Stimulated activated CD4-positive, alpha-beta T cell treated with anti-CD3 and anti-CD28 coated beads, Interleukin-2, amount 100 ng/mL, for 24 hours (primary cell): ENCODE data around the gene FRMD5.
A peak's percentile ranks its signal among the peaks of the same experiment; 100 is the strongest.
"Not testable (repeated sequence)": the region's sequence is repeated elsewhere in the genome, so short reads cannot be mapped to it uniquely, and the experiment has no call there.

Source experiments
- DNase-seq, 2 donors: peaks; one replicate each; pipeline ENCODE4 v3.0.0-alpha.2; 2020

FRMD5 gene

GRCh38 chr15:44029003-44029402, 166.1 kb downstream of the FRMD5 start:
- DNase-seq = no peak

- DNase-seq = no peak
These were observed 166.7 kb downstream of the FRMD5 start for GRCh38 chr15:44028349-44028748.

GRCh38 chr15:44024155-44024554, 170.9 kb downstream of the FRMD5 start:
- no peak for DNase-seq

GRCh38 chr15:44023176-44023575, 171.9 kb downstream of the FRMD5 start:
- no peak for DNase-seq

- no peak for DNase-seq
These were observed 176.9 kb downstream of the FRMD5 start for GRCh38 chr15:44018151-44018550.

GRCh38 chr15:44015545-44016305, 179.3 kb downstream of the FRMD5 start:
- DNase-seq = no peak

GRCh38 chr15:44011238-44011854, 183.7 kb downstream of the FRMD5 start:
- no peak for DNase-seq

GRCh38 chr15:44010089-44010488, 185.0 kb downstream of the FRMD5 start:
- no peak for DNase-seq

- DNase-seq = no peak
These were observed 186.0 kb downstream of the FRMD5 start for GRCh38 chr15:44009038-44009437.

- DNase-seq = not testable (repeated sequence)
These were observed 194.8 kb downstream of the FRMD5 start for GRCh38 chr15:44000248-44000647.

GRCh38 chr15:43998607-43999006, 196.5 kb downstream of the FRMD5 start:
- no peak for DNase-seq

- no peak for DNase-seq
These were observed 203.9 kb downstream of the FRMD5 start for GRCh38 chr15:43991206-43991605.

- DNase-seq = no peak
These were observed 205.1 kb downstream of the FRMD5 start for GRCh38 chr15:43989938-43990337.

- no peak for DNase-seq
These were observed 206.2 kb downstream of the FRMD5 start for GRCh38 chr15:43988900-43989299.

- no peak for DNase-seq
These were observed 207.1 kb downstream of the FRMD5 start for GRCh38 chr15:43987924-43988323.

- no peak for DNase-seq
These were observed 208.9 kb downstream of the FRMD5 start for GRCh38 chr15:43985976-43986680.

- no peak for DNase-seq
These were observed 213.5 kb downstream of the FRMD5 start for GRCh38 chr15:43981576-43981975.

GRCh38 chr15:43977072-43977884, 217.8 kb downstream of the FRMD5 start:
- peak; percentile 27 to 71 for DNase-seq

GRCh38 chr15:43975770-43976169, 219.3 kb downstream of the FRMD5 start:
- no peak for DNase-seq

GRCh38 chr15:43975326-43975725, 219.7 kb downstream of the FRMD5 start:
- no peak for DNase-seq

- DNase-seq = no peak
These were observed 220.2 kb downstream of the FRMD5 start for GRCh38 chr15:43974852-43975251.

GRCh38 chr15:43969802-43970375, 225.2 kb downstream of the FRMD5 start:
- no peak for DNase-seq

GRCh38 chr15:43968551-43968950, 226.5 kb downstream of the FRMD5 start:
- no peak for DNase-seq
